Spleen (tissue), 11 donors: Measurements from ENCODE around the gene SUV39H2. TPM values are rescaled to one million over a fixed set of nuclear protein-coding genes. Genes with fewer than 3 reads are reported as not detected.

ENCODE experiments used
- DNase-seq: peaks from one replicate; pipeline ENCODE4 v3.0.0-alpha.2; 2020
- H3K27ac ChIP-seq, 8 donors: fragments of 200-600 bp; sonication (generic) in 7 of 8; 1 replicate in 4 of 8; 2 replicates in 4 of 8; pipeline versions ENCODE4 v1.5.0 to v1.8.0; 2016 to 2021; ENCODE audit warnings: inconsistent platforms in 4 of 8, mild to moderate bottlenecking in 4 of 8, moderate library complexity in 1 of 8
- H3K27me3 ChIP-seq, 7 donors: fragments of 200-600 bp; sonication (generic) in 6 of 7; replicated peaks in 1 of 7; 1 replicate in 4 of 7; 2 replicates in 3 of 7; pipeline versions ENCODE4 v1.5.0 to v1.8.0; 2016 to 2021; ENCODE audit warnings: inconsistent platforms in 3 of 7, mild to moderate bottlenecking in 1 of 7
- H3K36me3 ChIP-seq, 6 donors: fragments of 200-600 bp; sonication (generic) in 5 of 6; 1 replicate in 4 of 6; 2 replicates in 2 of 6; pipeline versions ENCODE4 v1.5.0 to v1.8.0; 2016 to 2021; ENCODE audit warnings: inconsistent platforms in 2 of 6
- H3K4me1 ChIP-seq, 6 donors: fragments of 200-600 bp; sonication (generic) in 5 of 6; 1 replicate in 3 of 6; 2 replicates in 3 of 6; pipeline versions ENCODE4 v1.5.0 to v1.8.0; 2016 to 2021; ENCODE audit warnings: inconsistent platforms in 3 of 6
- H3K4me3 ChIP-seq, 8 donors: fragments of 200-600 bp; sonication (generic) in 7 of 8; 1 replicate in 4 of 8; 2 replicates in 4 of 8; pipeline versions ENCODE4 v1.5.0 to v1.8.0; 2016 to 2021; ENCODE audit warnings: inconsistent platforms in 4 of 8, mild to moderate bottlenecking in 4 of 8, moderate library complexity in 2 of 8
- H3K9me3 ChIP-seq, 8 donors: fragments of 200-600 bp; sonication (generic) in 7 of 8; 1 replicate in 4 of 8; 2 replicates in 4 of 8; pipeline versions ENCODE4 v1.5.0 to v1.8.0; 2016 to 2021; ENCODE audit warnings: inconsistent platforms in 4 of 8
- POLR2A ChIP-seq, 3 donors: fragments of 450-650 bp; IDR thresholded peaks; one replicate each; pipeline ENCODE4 v1.5.1; 2017; ENCODE audit warnings: antibody characterized with exemption in 3 of 3, mild to moderate bottlenecking in 1 of 3
- POLR2AphosphoS5 ChIP-seq, 3 donors: sonication (generic); formaldehyde crosslinking; IDR thresholded peaks; one replicate each; pipeline ENCODE4 v1.5.1; 2017; ENCODE audit warnings: antibody characterized with exemption in 3 of 3
- WGBS, 5 donors: extraction: QIAGEN DNeasy Blood & Tissue Kit in 3 of 5; methylation state at CpG; one replicate each; pipeline versions ENCODE4 v1.1.5 to v1.1.7; 2013 to 2018; 5-methylcytosine and 5-hydroxymethylcytosine counted together
- intact Hi-C: fragments of 100-400 bp; cut with DNase I; formaldehyde crosslinking; loops from one replicate; pipeline ENCODE4 v1.15.0; 2023; ENCODE audit warnings: low total_unique reads
- polyA plus RNA-seq, 3 donors: library from polyadenylated mRNA; stranded (reverse); fragments of 200-250 nt; gene quantifications; one replicate each; pipeline ENCODE4 v1.2.1, GENCODE V29; 2013
- total RNA-seq, 7 donors: library from RNA; depleted of rRNA in 3 of 7; stranded (reverse); fragments of >200 nt in 3 of 7; fragmentation: NEBNext Ultra II Directional in 4 of 7; extraction: Animal tissue kit (Norgen Biotek cat#: 25700) in 4 of 7; gene quantifications; one replicate each; pipeline versions ENCODE4 v1.1.0 to v1.2.1, GENCODE V29; 2016 to 2021
- TF ChIP-seq, protein P1 (sequence below), 11 experiments: fragments of 200-600 bp in 7 of 11; fragments of 450-650 bp in 4 of 11; sonication (generic) in 4 of 11; IDR thresholded peaks in 8 of 11; conservative IDR thresholded peaks in 3 of 11; 1 replicate in 7 of 11; 2 replicates in 4 of 11; pipeline versions ENCODE4 v1.4.0 to v1.8.0; 2016 to 2021; ENCODE audit warnings: antibody characterized with exemption in 11 of 11, inconsistent platforms in 4 of 11, mild to moderate bottlenecking in 1 of 11
- donor health status: healthy with polysubstance abuse.
- donor health status: DM: no; HTN: no; CAD: no; lungs with moderate emphysema.
- donor health status: DM: no; HTN: no; CAD: no.
- donor health status: Bipolar disorder and iron deficiency.
- donor health status: healthy.
- donor health status: DM: no; HTN: no; CAD: no.
- donor health status: DM: yes; HTN: yes; CAD: no.

Gene SUV39H2
- total and polyA plus RNA-seq, 10 donors, result 1.2 to 8.4 (median 4.4) TPM

DNA sequence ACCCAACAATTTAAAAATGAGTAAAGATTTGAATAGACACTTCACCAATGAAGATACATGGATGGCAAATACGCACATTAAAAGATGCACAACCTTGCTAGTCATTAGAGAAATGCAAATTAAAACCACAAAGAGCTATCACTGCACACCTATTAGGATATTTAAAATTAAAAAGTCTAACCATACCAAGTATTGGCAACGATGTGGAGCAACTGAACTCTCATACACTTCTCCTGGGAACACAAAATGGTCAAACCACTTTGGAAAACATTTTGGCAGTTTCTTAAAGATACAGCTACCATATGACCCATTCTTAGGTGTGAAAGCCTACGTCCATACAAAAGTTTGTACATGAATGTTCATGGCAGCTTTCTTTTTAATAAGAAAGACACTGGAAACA, 39.2 kb downstream of the SUV39H2 start:
- H3K4me3 ChIP-seq, result no peak overlapping the region
- peaks cover 5 to 36% (median 27%) of the 10 kb centered on the region in 8 donors for H3K9me3 ChIP-seq
- 88 to 99% (median 95%) methylated on average over 3 of the region's 3 CpGs for WGBS, 5 donors
- no peak for DNase-seq
- H3K4me1 ChIP-seq, result peaks cover 0 to 4% (median 0%) of the 10 kb centered on the region in 6 donors
- intact Hi-C loops, result no loop called here
- no peak overlapping the region for H3K27ac ChIP-seq
- H3K27me3 ChIP-seq, result no peaks in the 10 kb centered on the region
- no peak for TF ChIP-seq POLR2A (IDR thresholded peaks at IDR 0.05)
- no peak for TF ChIP-seq POLR2AphosphoS5 (IDR thresholded peaks at IDR 0.05)
- TF ChIP-seq, protein P1, sequence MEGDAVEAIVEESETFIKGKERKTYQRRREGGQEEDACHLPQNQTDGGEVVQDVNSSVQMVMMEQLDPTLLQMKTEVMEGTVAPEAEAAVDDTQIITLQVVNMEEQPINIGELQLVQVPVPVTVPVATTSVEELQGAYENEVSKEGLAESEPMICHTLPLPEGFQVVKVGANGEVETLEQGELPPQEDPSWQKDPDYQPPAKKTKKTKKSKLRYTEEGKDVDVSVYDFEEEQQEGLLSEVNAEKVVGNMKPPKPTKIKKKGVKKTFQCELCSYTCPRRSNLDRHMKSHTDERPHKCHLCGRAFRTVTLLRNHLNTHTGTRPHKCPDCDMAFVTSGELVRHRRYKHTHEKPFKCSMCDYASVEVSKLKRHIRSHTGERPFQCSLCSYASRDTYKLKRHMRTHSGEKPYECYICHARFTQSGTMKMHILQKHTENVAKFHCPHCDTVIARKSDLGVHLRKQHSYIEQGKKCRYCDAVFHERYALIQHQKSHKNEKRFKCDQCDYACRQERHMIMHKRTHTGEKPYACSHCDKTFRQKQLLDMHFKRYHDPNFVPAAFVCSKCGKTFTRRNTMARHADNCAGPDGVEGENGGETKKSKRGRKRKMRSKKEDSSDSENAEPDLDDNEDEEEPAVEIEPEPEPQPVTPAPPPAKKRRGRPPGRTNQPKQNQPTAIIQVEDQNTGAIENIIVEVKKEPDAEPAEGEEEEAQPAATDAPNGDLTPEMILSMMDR (IDR thresholded peaks at IDR 0.05 in 8 of 11, conservative IDR thresholded peaks at IDR 0.05 in 3 of 11), result no peak
- peaks cover 24 to 99% (median 85%) of the 10 kb centered on the region in 6 donors for H3K36me3 ChIP-seq

DNA sequence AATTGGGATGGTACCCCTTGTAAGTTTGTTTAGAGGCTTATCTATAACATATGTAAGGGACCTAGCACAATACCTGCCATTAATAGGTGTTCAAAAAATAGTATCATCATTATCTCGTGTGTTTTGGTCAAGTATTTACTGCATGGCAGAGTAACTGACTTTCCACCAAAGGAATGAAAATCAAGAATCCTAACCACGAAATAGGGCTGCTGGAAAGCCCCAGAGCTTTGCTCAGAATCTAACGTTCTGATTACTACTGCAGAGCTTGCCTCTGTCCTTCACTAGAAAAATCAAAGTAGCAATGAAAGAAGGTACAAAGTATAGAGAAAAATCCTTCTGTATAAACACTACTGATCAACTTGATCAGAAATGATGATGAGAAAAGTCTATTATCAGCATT, 40.3 kb downstream of the SUV39H2 start:
- intact Hi-C loops, result no loop called here
- DNase-seq, result no peak
- peaks cover 5 to 36% (median 27%) of the 10 kb centered on the region in 8 donors for H3K9me3 ChIP-seq
- H3K27ac ChIP-seq, result no peak overlapping the region
- no peaks in the 10 kb centered on the region for H3K27me3 ChIP-seq
- peaks cover 0 to 4% (median 0%) of the 10 kb centered on the region in 6 donors for H3K4me1 ChIP-seq
- no peak overlapping the region for H3K4me3 ChIP-seq
- TF ChIP-seq, protein P1 (IDR thresholded peaks at IDR 0.05 in 8 of 11, conservative IDR thresholded peaks at IDR 0.05 in 3 of 11), result no peak
- TF ChIP-seq POLR2A (IDR thresholded peaks at IDR 0.05) (no peak), POLR2AphosphoS5 (IDR thresholded peaks at IDR 0.05) (no peak)
- 81 to 91% (median 86%) methylated on average over 3 of the region's 3 CpGs for WGBS, 5 donors
- H3K36me3 ChIP-seq, result peaks cover 25 to 99% (median 89%) of the 10 kb centered on the region in 6 donors

DNA sequence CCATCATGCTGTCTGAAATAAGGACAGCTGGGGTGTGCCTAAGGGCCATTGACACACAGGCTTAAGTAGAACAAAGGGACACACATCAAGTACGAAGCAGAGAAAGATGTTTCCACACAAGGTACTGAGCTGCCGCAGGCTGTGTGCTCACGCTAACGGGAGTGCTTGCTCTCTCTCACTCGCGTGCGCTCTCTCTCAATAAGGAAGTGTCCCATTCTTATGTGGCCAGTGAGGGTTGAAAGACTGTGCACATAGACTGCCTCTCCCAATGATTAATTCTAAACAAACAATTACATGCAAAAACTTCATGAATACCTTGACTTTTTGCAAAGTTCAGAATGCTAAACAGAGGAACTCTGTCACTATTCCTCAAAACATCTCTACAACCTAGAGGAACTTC, 45.3 kb downstream of the SUV39H2 start:
- DNase-seq, result no peak
- Histone ChIP-seq H3K4me1 (peaks cover 0 to 28% (median 5%) of the 10 kb centered on the region in 6 donors), H3K36me3 (peaks cover 10 to 100% (median 90%) of the 10 kb centered on the region in 6 donors), H3K27ac (no peak overlapping the region), H3K27me3 (no peaks in the 10 kb centered on the region), H3K4me3 (no peak overlapping the region), H3K9me3 (peaks cover 0 to 1% (median 0%) of the 10 kb centered on the region in 8 donors)
- intact Hi-C loops, result no loop called here
- TF ChIP-seq, protein P1 (IDR thresholded peaks at IDR 0.05 in 8 of 11, conservative IDR thresholded peaks at IDR 0.05 in 3 of 11), result no peak
- TF ChIP-seq POLR2A (IDR thresholded peaks at IDR 0.05) (no peak), POLR2AphosphoS5 (IDR thresholded peaks at IDR 0.05) (no peak)
- WGBS, 5 donors, result 94 to 99% (median 96%) methylated on average over 7 of the region's 7 CpGs

DNA sequence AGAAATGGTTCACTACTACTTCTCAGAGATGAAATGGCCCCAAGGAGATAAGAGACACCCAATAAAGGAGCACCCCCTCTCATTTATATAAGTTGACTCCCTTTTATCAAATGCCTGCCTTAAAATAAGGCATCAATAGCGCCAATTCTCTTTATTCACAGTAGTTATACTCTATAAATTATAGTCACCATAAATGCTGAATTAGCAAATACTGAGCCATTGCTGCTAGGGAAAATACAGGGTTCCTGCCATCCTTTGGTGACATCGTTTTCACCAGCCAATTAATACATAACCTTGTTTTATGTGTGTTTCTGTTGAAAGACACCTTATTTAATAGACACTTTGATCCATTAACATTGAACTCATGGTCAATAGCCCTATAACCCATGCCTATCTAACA, 46.6 kb downstream of the SUV39H2 start:
- Histone ChIP-seq H3K4me1 (peaks cover 0 to 28% (median 5%) of the 10 kb centered on the region in 6 donors), H3K36me3 (peaks cover 9 to 100% (median 89%) of the 10 kb centered on the region in 6 donors), H3K9me3 (no peaks in the 10 kb centered on the region), H3K27ac (no peak overlapping the region), H3K4me3 (no peak overlapping the region), H3K27me3 (no peaks in the 10 kb centered on the region)
- DNase-seq, result no peak
- WGBS, 5 donors, result 97 to 100% (median 99%) methylated on average over 2 of the region's 2 CpGs
- intact Hi-C loops, result no loop called here
- TF ChIP-seq POLR2AphosphoS5 (IDR thresholded peaks at IDR 0.05), result no peak
- TF ChIP-seq, protein P1 (IDR thresholded peaks at IDR 0.05 in 8 of 11, conservative IDR thresholded peaks at IDR 0.05 in 3 of 11), result no peak
- TF ChIP-seq POLR2A (IDR thresholded peaks at IDR 0.05), result no peak
